HEK293 (cell line): ENCODE measurements around the gene BEST3.

ENCODE experiments used
- CTCF ChIP-seq: fragments of 450-650 bp; formaldehyde crosslinking; IDR thresholded peaks from 2 replicates; pipeline ENCODE4 v1.5.1; 2016; ENCODE audit warnings: missing biosample characterization, missing genetic modification characterization
- SP3 ChIP-seq: fragments of 450-650 bp; formaldehyde crosslinking; IDR thresholded peaks from 2 replicates; pipeline ENCODE4 v1.5.1; 2016; ENCODE audit warnings: missing biosample characterization, missing genetic modification characterization
- TCF7L2 ChIP-seq: IDR thresholded peaks from 2 replicates; pipeline ENCODE4 v1.6.1; 2011; ENCODE audit warnings: low read depth, mild to moderate bottlenecking, inconsistent platforms, low read length, moderate library complexity, borderline replicate concordance
- ZNF404 ChIP-seq: fragments of 450-650 bp; formaldehyde crosslinking; IDR thresholded peaks from 2 replicates; pipeline ENCODE4 v1.5.1; 2017; ENCODE audit warnings: missing biosample characterization, missing genetic modification characterization

DNA sequence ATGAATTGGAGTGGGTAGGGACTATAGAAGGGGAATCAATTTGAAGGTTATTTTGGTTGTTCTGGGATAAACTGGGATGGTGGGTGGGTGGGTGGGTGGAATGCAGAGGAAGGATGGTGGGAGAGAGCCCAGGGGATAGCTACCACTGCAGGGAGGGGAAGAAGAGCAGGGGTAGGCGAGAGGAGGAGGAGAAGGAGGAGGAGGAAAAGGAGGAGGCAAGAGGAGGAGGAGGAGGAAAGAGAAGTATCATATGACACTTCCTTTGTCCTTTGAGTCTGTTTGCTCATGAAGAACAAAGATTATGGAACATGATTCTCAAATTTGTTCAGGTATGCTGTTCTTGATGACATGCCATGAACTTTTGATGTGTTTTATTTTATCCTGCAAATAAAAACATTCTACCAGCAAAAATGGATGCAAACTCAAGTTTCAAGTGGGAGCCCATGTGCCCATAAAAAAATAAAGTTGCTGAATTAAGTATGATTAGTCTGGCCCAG lies 4.1 kb upstream of the BEST3 start:
- no peak for TF ChIP-seq ZNF404 (tag by site-specific recombination)
- TF ChIP-seq CTCF (tag by site-specific recombination) = no peak
- no peak for TF ChIP-seq TCF7L2
- no peak for TF ChIP-seq SP3 (tag by site-specific recombination)
